Vagina (tissue), 2 donors: Measurements from ENCODE around the gene COL5A1. TPM values are rescaled to one million over a fixed set of nuclear protein-coding genes. Genes with fewer than 3 reads are reported as not detected.
A peak's percentile ranks its signal among the peaks of the same experiment; 100 is the strongest.

Experiments used
- DNase-seq, 2 donors: peaks; one replicate each; pipeline ENCODE4 v3.0.0-alpha.2; 2017; ENCODE audit errors: extremely low spot score in 2 of 2
- H3K27ac ChIP-seq: fragments of 200-600 bp; sonication (generic); one replicate; pipeline ENCODE4 v1.5.1; 2019
- H3K27me3 ChIP-seq: fragments of 200-600 bp; sonication (generic); one replicate; pipeline ENCODE4 v1.5.1; 2019
- H3K36me3 ChIP-seq, 2 donors: fragments of 200-600 bp; sonication (generic); one replicate each; pipeline ENCODE4 v1.5.1; 2017 to 2019
- H3K4me1 ChIP-seq: fragments of 200-600 bp; sonication (generic); one replicate; pipeline ENCODE4 v1.5.1; 2019
- H3K4me3 ChIP-seq, 2 donors: fragments of 200-600 bp; sonication (generic); 1 replicate in 1 of 2; 2 replicates in 1 of 2; pipeline ENCODE4 v1.5.1; 2016 to 2019
- H3K9me3 ChIP-seq: fragments of 200-600 bp; sonication (generic); one replicate; pipeline ENCODE4 v1.5.1; 2019
- CTCF ChIP-seq, 3 experiments: fragments of 450-650 bp in 2 of 3; fragments of 200-600 bp in 1 of 3; sonication (generic) in 1 of 3; IDR thresholded peaks; one replicate each; pipeline ENCODE4 v1.5.1; 2017 to 2019; ENCODE audit warnings: antibody characterized with exemption in 3 of 3, mild to moderate bottlenecking in 2 of 3, moderate library complexity in 2 of 3
- POLR2A ChIP-seq, 2 donors: fragments of 450-650 bp; IDR thresholded peaks; one replicate each; pipeline ENCODE4 v1.6.1; 2017; ENCODE audit warnings: antibody characterized with exemption in 2 of 2, mild to moderate bottlenecking in 2 of 2, moderate library complexity in 2 of 2
- POLR2AphosphoS5 ChIP-seq, 2 donors: sonication (generic); formaldehyde crosslinking; IDR thresholded peaks; one replicate each; pipeline ENCODE4 v1.9.0; 2017; ENCODE audit warnings: antibody characterized with exemption in 2 of 2, mild to moderate bottlenecking in 2 of 2, low read depth in 1 of 2; ENCODE audit not compliant: insufficient read depth in 1 of 2
- intact Hi-C: fragments of 100-400 bp; cut with DNase I; formaldehyde crosslinking; loops from one replicate; pipeline ENCODE4 v1.15.1; 2023
- total RNA-seq: library from RNA; depleted of rRNA; stranded (reverse); fragments of >200 nt; gene quantifications from one replicate; pipeline ENCODE4 v1.2.3, GENCODE V29; 2016

The COL5A1 gene
- total RNA-seq, 1 donor from 2014 or later = 36.6 TPM

GRCh38 chr9:134776080-134776796, 134.6 kb downstream of the COL5A1 start:
- H3K4me3 ChIP-seq = no peak overlapping the region
- H3K9me3 ChIP-seq = no peaks in the 10 kb centered on the region
- TF ChIP-seq POLR2AphosphoS5 (IDR thresholded peaks at IDR 0.05; ENCODE audit: insufficient read depth in 1 of 2, low read depth in 1 of 2) = no peak
- no peak for TF ChIP-seq POLR2A (IDR thresholded peaks at IDR 0.05)
- TF ChIP-seq CTCF (IDR thresholded peaks at IDR 0.05) = no peak
- H3K4me1 ChIP-seq = peaks cover 29% of the 10 kb centered on the region
- no peak overlapping the region for H3K27ac ChIP-seq
- intact Hi-C loops = no loop called here
- peaks cover 0 to 34% of the 10 kb centered on the region in 2 donors for H3K36me3 ChIP-seq
- no peak for DNase-seq
- H3K27me3 ChIP-seq = no peaks in the 10 kb centered on the region

DNA sequence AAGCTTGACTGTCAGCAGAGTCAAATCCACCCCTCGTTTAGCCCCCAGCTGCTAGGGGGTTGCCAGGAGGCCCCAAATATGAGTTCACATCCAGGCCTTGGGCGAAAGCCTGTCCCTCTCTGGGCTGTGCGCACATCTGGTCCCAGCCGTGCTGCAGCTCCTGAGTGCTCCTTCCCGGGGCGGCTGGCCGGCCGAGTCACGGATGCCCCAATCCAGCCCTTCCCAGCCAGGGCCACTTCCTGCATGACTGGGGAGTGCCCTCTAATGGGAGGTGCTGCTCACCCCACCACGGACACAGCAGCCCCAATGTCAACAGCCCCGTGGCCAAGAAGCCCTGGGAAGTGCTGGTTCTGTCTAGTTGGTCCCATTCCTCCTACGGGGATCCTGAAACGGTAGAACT, 135.6 kb downstream of the COL5A1 start:
- Histone ChIP-seq H3K27ac (no peak overlapping the region), H3K4me1 (peaks cover 29% of the 10 kb centered on the region), H3K27me3 (no peaks in the 10 kb centered on the region), H3K36me3 (peaks cover 0 to 40% of the 10 kb centered on the region in 2 donors), H3K9me3 (no peaks in the 10 kb centered on the region), H3K4me3 (no peak overlapping the region)
- intact Hi-C loops = no loop called here
- DNase-seq = no peak
- TF ChIP-seq CTCF (IDR thresholded peaks at IDR 0.05) = no peak

DNA sequence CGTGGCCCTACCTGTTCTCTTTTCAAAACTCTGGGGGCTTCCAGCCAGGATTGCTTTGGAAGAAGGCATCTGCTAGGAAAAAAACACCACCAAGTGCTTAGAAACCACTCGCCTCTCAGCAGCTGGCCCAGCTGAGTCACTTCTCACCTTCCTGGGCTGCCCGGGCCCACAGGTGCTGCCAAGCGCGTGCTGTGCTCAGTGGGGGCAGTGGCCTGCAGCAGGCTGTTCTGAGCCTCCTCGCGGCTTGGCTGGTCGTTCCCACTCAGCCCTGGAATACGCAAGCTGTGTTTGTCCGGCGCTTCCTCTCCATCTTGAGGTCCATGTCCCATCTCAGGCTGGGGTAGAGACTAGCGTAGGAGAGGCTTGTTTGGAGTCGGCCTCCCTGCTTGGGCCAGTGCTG, 136.6 kb downstream of the COL5A1 start:
- TF ChIP-seq POLR2A (IDR thresholded peaks at IDR 0.05) = no peak
- no peak for TF ChIP-seq CTCF (IDR thresholded peaks at IDR 0.05)
- no peak for TF ChIP-seq POLR2AphosphoS5 (IDR thresholded peaks at IDR 0.05; ENCODE audit: insufficient read depth in 1 of 2, low read depth in 1 of 2)
- peak overlapping the region; percentile 30 for H3K27ac ChIP-seq
- no peaks in the 10 kb centered on the region for H3K27me3 ChIP-seq
- no peaks in the 10 kb centered on the region for H3K9me3 ChIP-seq
- no peak overlapping the region for H3K4me3 ChIP-seq
- intact Hi-C loops = no loop called here
- DNase-seq = no peak
- peaks cover 31% of the 10 kb centered on the region for H3K4me1 ChIP-seq
- peaks cover 0 to 32% of the 10 kb centered on the region in 2 donors for H3K36me3 ChIP-seq

- H3K36me3 ChIP-seq = peaks cover 0 to 24% of the 10 kb centered on the region in 2 donors
- DNase-seq = no peak
- H3K4me3 ChIP-seq = no peak overlapping the region
- H3K27ac ChIP-seq = peak overlapping the region; percentile 30
- no peaks in the 10 kb centered on the region for H3K9me3 ChIP-seq
- TF ChIP-seq POLR2AphosphoS5 (IDR thresholded peaks at IDR 0.05; ENCODE audit: insufficient read depth in 1 of 2, low read depth in 1 of 2) (no peak), POLR2A (IDR thresholded peaks at IDR 0.05) (no peak), CTCF (IDR thresholded peaks at IDR 0.05) (peak in 2 of 3 experiments; percentile 24 to 31)
- no peaks in the 10 kb centered on the region for H3K27me3 ChIP-seq
- intact Hi-C loops = no loop called here
- H3K4me1 ChIP-seq = peaks cover 38% of the 10 kb centered on the region
Measured at GRCh38 chr9:134778841-134779411, 137.3 kb downstream of the COL5A1 start.

DNA sequence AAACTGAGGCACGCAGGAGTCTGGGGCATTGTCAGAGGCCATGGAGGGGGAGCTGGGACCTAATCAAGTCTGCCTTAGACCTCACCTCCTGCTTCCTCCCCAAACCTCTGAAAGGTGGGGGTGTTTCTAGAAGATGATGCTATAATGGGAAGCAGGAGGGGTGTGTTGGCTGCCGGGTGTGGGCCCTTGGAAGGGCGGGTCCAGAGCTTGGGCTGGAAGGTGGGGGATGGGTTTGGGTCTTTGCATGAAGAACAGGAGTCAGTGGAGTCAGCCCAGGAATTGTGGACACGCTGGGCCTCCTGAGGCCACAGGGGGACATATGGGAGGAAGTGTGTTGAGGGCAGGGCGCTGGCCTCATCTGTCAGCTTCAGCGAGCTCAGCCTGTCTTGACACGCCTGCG, 138.0 kb downstream of the COL5A1 start:
- TF ChIP-seq CTCF (IDR thresholded peaks at IDR 0.05) (no peak), POLR2AphosphoS5 (IDR thresholded peaks at IDR 0.05; ENCODE audit: insufficient read depth in 1 of 2, low read depth in 1 of 2) (no peak), POLR2A (IDR thresholded peaks at IDR 0.05) (no peak)
- intact Hi-C loops = no loop called here
- Histone ChIP-seq H3K9me3 (no peaks in the 10 kb centered on the region), H3K27me3 (no peaks in the 10 kb centered on the region), H3K36me3 (peaks cover 0 to 22% of the 10 kb centered on the region in 2 donors), H3K27ac (no peak overlapping the region), H3K4me1 (peaks cover 42% of the 10 kb centered on the region), H3K4me3 (no peak overlapping the region)
- DNase-seq = no peak
